HCT116 (cell line): ENCODE results near the gene AP3D1. TPM values are rescaled to one million over a fixed set of nuclear protein-coding genes. Genes with fewer than 3 reads are reported as not detected.

ENCODE experiments used
- ATAC-seq: fragments of 200-7000 bp; cut with Tn5 transposase; 2 replicates; pipeline ENCODE4 v1.9.1; 2020; ENCODE audit warnings: mild to moderate bottlenecking, moderate library complexity
- BruUV-seq: library from RNA; stranded (reverse); fragments of 400-500 nt; replicated peaks from 2 replicates; lab custom pipeline; 2021; lab: Mats Ljungman, UMichigan
- CTCF ChIA-PET: fragments of 300-600 bp; sonication (Branson Sonifier 250); formaldehyde crosslinking; loops from one replicate; lab custom pipeline; 2021; ENCODE audit warnings: antibody characterized with exemption; lab: Charles Lee
- POLR2A ChIA-PET: fragments of 300-600, 350-600 bp; sonication (Branson Sonifier 250); formaldehyde crosslinking; loops from one replicate; lab custom pipeline; 2021; ENCODE audit warnings: antibody characterized with exemption; lab: Charles Lee
- RAD21 ChIA-PET, 2 experiments: fragments of 300-600 bp; sonication (Branson Sonifier 250); formaldehyde crosslinking; loops; one replicate each; lab custom pipeline; 2023; ENCODE audit warnings: low total read pairs in 2 of 2; ENCODE audit not compliant: uncharacterized antibody in 2 of 2, unreplicated experiment in 2 of 2, low non-redundant PET in 1 of 2; lab: Charles Lee
- DNase-seq: peaks from one replicate; pipeline ENCODE4 v3.0.0-alpha.2; 2010; ENCODE audit warnings: low read depth, low spot score
- H2AFZ ChIP-seq: fragments of 200-600 bp; shearing (Covaris generic), sonication (generic); 2 replicates; pipeline ENCODE4 v1.6.1; 2017; ENCODE audit warnings: low read depth, mixed run types, mixed read lengths, antibody characterized with exemption, low read length; ENCODE audit not compliant: poor library complexity, severe bottlenecking
- H3K27ac ChIP-seq: 2 replicates; pipeline ENCODE4 v1.5.1; 2012; ENCODE audit warnings: low read depth, low read length
- H3K27me3 ChIP-seq: fragments of 200-600 bp; sonication (generic); 2 replicates; pipeline ENCODE4 v1.6.1; 2016; ENCODE audit warnings: mixed run types, low read length, mixed read lengths; ENCODE audit not compliant: insufficient read depth
- H3K36me3 ChIP-seq, 2 experiments: fragments of 200-500 bp in 1 of 2; fragments of 200-600 bp in 1 of 2; sonication (Bioruptor generic) in 1 of 2; sonication (generic) in 1 of 2; 2 replicates each; pipeline versions ENCODE4 v1.5.1 to v1.6.1; 2014 to 2016; ENCODE audit warnings: low read length in 2 of 2, inconsistent platforms in 1 of 2, mixed read lengths in 1 of 2, mixed run types in 1 of 2; ENCODE audit not compliant: insufficient read depth in 2 of 2, control insufficient read depth in 1 of 2
- H3K4me1 ChIP-seq, 2 experiments: fragments of 200-600 bp in 1 of 2; sonication (generic) in 1 of 2; 2 replicates each; pipeline versions ENCODE4 v1.5.1 to v1.6.1; 2012 to 2017; ENCODE audit warnings: low read length in 2 of 2, inconsistent platforms in 1 of 2, mild to moderate bottlenecking in 1 of 2, mixed read lengths in 1 of 2, mixed run types in 1 of 2, moderate library complexity in 1 of 2; ENCODE audit not compliant: insufficient read depth in 2 of 2, control insufficient read depth in 1 of 2
- H3K4me2 ChIP-seq: fragments of 200-600 bp; sonication (generic); 2 replicates; pipeline ENCODE4 v1.6.1; 2017; ENCODE audit warnings: mixed run types, low read length, mixed read lengths
- H3K4me3 ChIP-seq, 2 experiments: fragments of 200-600 bp in 1 of 2; sonication (generic) in 1 of 2; replicated peaks in 1 of 2; 2 replicates each; pipeline ENCODE4 v1.5.1; 2011 to 2016; ENCODE audit warnings: low read length in 2 of 2, control low read depth in 1 of 2, low read depth in 1 of 2, mild to moderate bottlenecking in 1 of 2, mixed read lengths in 1 of 2, mixed run types in 1 of 2
- H3K79me2 ChIP-seq: fragments of 200-600 bp; sonication (generic); 2 replicates; pipeline ENCODE4 v1.6.1; 2017; ENCODE audit warnings: mild to moderate bottlenecking, mixed run types, low read length, moderate library complexity, mixed read lengths; ENCODE audit not compliant: insufficient read depth
- H3K9ac ChIP-seq: fragments of 200-600 bp; sonication (generic); 2 replicates; pipeline ENCODE4 v1.6.1; 2016; ENCODE audit warnings: low read length, mixed read lengths
- H3K9me2 ChIP-seq: fragments of 200-600 bp; sonication (generic), shearing (Covaris generic); 2 replicates; pipeline ENCODE4 v1.6.1; 2017; ENCODE audit warnings: mixed run types, mild to moderate bottlenecking, moderate library complexity; ENCODE audit not compliant: insufficient read depth
- H3K9me3 ChIP-seq, 2 experiments: fragments of 200-500 bp in 1 of 2; fragments of 200-600 bp in 1 of 2; sonication (Bioruptor generic) in 1 of 2; sonication (generic) in 1 of 2; 2 replicates each; pipeline ENCODE4 v1.6.1; 2014 to 2017; ENCODE audit warnings: low read length in 2 of 2, mixed read lengths in 2 of 2, inconsistent platforms in 1 of 2, low read depth in 1 of 2, mild to moderate bottlenecking in 1 of 2, mixed run types in 1 of 2, moderate library complexity in 1 of 2; ENCODE audit not compliant: control insufficient read depth in 1 of 2, insufficient read depth in 1 of 2
- H4K20me1 ChIP-seq: fragments of 200-600 bp; sonication (generic), shearing (Covaris generic); 2 replicates; pipeline ENCODE4 v1.6.1; 2017; ENCODE audit warnings: mixed run types, mild to moderate bottlenecking, moderate library complexity; ENCODE audit not compliant: insufficient read depth
- ATF3 ChIP-seq: IDR thresholded peaks from 2 replicates; pipeline ENCODE4 v1.6.1; 2012
- CBX3 ChIP-seq: IDR thresholded peaks from 2 replicates; pipeline ENCODE4 v1.6.1; 2012; ENCODE audit warnings: low read depth
- CEBPB ChIP-seq: IDR thresholded peaks from 2 replicates; pipeline ENCODE4 v1.6.1; 2012; ENCODE audit warnings: low read depth
- ELF1 ChIP-seq: IDR thresholded peaks from 2 replicates; pipeline ENCODE4 v1.6.1; 2012; ENCODE audit warnings: low read depth, borderline replicate concordance
- POLR2AphosphoS5 ChIP-seq: IDR thresholded peaks from 2 replicates; pipeline ENCODE4 v1.6.1; 2011; ENCODE audit warnings: mild to moderate bottlenecking, low read depth, low read length, moderate library complexity
- RAD21 ChIP-seq: IDR thresholded peaks from 2 replicates; pipeline ENCODE4 v1.6.1; 2012; ENCODE audit warnings: low read depth, mild to moderate bottlenecking
- SP1 ChIP-seq: IDR thresholded peaks from 2 replicates; pipeline ENCODE4 v1.6.1; 2012; ENCODE audit warnings: low read depth
- TCF7L2 ChIP-seq: IDR thresholded peaks from 2 replicates; pipeline ENCODE4 v1.7.0; 2011; ENCODE audit warnings: borderline replicate concordance, inconsistent platforms; ENCODE audit not compliant: insufficient read depth, insufficient read length; ENCODE audit errors: extremely low read depth
- YY1 ChIP-seq: IDR thresholded peaks from 2 replicates; pipeline ENCODE4 v1.6.1; 2011; ENCODE audit warnings: low read length, low read depth, moderate library complexity, mild to moderate bottlenecking; ENCODE audit not compliant: insufficient replicate concordance; ENCODE audit errors: extremely low read depth
- ZNF274 ChIP-seq: fragments of 200-500 bp; sonication (Bioruptor generic); IDR thresholded peaks from 2 replicates; pipeline ENCODE4 v1.6.1; 2014; ENCODE audit warnings: mild to moderate bottlenecking, low read depth, low read length, inconsistent platforms
- intact Hi-C: fragments of 100-400 bp; cut with micrococcal nuclease; formaldehyde crosslinking; loops from 2 replicates; pipeline ENCODE4 v1.10.0; 2022
- total RNA-seq: library from RNA; stranded (reverse); gene quantifications from one replicate; pipeline ENCODE4 v1.2.1, GENCODE V29; 2021; ENCODE audit not compliant: unreplicated experiment
- TF ChIP-seq, protein P1 (sequence below): IDR thresholded peaks from 2 replicates; pipeline ENCODE4 v1.6.1; 2012; ENCODE audit warnings: low read depth
- TF ChIP-seq, protein P2 (sequence below), 3 experiments: fragments of 200-600 bp in 1 of 3; sonication (generic) in 1 of 3; IDR thresholded peaks in 2 of 3; conservative IDR thresholded peaks in 1 of 3; 2 replicates each; pipeline ENCODE4 v1.5.1; 2012 to 2017; ENCODE audit warnings: low read depth in 2 of 3, low read length in 2 of 3, antibody characterized with exemption in 1 of 3, borderline replicate concordance in 1 of 3, control low read depth in 1 of 3, mild to moderate bottlenecking in 1 of 3, mixed read lengths in 1 of 3, mixed run types in 1 of 3, moderate library complexity in 1 of 3; ENCODE audit not compliant: insufficient read depth in 1 of 3
- TF ChIP-seq, protein P3 (sequence below): IDR thresholded peaks from 2 replicates; pipeline ENCODE4 v1.6.1; 2012

AP3D1 gene
- total RNA-seq, 1 experiment from 2014 or later: 137 TPM

- POLR2A ChIA-PET: no interaction called here
- RAD21 ChIA-PET: no interaction called here
- ATAC-seq (no peak), DNase-seq (no peak)
- no peak overlapping the region for H3K27ac ChIP-seq
- CTCF ChIA-PET: no interaction called here
- H3K4me1 ChIP-seq: no peaks in the 10 kb centered on the region
- no peaks in the 10 kb centered on the region for H4K20me1 ChIP-seq
- H3K4me3 ChIP-seq: no peak overlapping the region
- TF ChIP-seq CEBPB: no peak
- TF ChIP-seq RAD21: no peak
- TF ChIP-seq TCF7L2: no peak
- TF ChIP-seq CBX3: no peak
- no peak for TF ChIP-seq POLR2AphosphoS5
- TF ChIP-seq ELF1: no peak
- TF ChIP-seq, protein P1, sequence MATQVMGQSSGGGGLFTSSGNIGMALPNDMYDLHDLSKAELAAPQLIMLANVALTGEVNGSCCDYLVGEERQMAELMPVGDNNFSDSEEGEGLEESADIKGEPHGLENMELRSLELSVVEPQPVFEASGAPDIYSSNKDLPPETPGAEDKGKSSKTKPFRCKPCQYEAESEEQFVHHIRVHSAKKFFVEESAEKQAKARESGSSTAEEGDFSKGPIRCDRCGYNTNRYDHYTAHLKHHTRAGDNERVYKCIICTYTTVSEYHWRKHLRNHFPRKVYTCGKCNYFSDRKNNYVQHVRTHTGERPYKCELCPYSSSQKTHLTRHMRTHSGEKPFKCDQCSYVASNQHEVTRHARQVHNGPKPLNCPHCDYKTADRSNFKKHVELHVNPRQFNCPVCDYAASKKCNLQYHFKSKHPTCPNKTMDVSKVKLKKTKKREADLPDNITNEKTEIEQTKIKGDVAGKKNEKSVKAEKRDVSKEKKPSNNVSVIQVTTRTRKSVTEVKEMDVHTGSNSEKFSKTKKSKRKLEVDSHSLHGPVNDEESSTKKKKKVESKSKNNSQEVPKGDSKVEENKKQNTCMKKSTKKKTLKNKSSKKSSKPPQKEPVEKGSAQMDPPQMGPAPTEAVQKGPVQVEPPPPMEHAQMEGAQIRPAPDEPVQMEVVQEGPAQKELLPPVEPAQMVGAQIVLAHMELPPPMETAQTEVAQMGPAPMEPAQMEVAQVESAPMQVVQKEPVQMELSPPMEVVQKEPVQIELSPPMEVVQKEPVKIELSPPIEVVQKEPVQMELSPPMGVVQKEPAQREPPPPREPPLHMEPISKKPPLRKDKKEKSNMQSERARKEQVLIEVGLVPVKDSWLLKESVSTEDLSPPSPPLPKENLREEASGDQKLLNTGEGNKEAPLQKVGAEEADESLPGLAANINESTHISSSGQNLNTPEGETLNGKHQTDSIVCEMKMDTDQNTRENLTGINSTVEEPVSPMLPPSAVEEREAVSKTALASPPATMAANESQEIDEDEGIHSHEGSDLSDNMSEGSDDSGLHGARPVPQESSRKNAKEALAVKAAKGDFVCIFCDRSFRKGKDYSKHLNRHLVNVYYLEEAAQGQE: no peak
- no peak for TF ChIP-seq ZNF274
- no peak for TF ChIP-seq SP1
- no peak for TF ChIP-seq YY1
- no peak for TF ChIP-seq ATF3
- TF ChIP-seq, protein P2, sequence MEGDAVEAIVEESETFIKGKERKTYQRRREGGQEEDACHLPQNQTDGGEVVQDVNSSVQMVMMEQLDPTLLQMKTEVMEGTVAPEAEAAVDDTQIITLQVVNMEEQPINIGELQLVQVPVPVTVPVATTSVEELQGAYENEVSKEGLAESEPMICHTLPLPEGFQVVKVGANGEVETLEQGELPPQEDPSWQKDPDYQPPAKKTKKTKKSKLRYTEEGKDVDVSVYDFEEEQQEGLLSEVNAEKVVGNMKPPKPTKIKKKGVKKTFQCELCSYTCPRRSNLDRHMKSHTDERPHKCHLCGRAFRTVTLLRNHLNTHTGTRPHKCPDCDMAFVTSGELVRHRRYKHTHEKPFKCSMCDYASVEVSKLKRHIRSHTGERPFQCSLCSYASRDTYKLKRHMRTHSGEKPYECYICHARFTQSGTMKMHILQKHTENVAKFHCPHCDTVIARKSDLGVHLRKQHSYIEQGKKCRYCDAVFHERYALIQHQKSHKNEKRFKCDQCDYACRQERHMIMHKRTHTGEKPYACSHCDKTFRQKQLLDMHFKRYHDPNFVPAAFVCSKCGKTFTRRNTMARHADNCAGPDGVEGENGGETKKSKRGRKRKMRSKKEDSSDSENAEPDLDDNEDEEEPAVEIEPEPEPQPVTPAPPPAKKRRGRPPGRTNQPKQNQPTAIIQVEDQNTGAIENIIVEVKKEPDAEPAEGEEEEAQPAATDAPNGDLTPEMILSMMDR (IDR thresholded peaks at IDR 0.05 in 2 of 3, conservative IDR thresholded peaks at IDR 0.05 in 1 of 3; ENCODE audit: borderline replicate concordance in 1 of 3, insufficient read depth in 1 of 3, low read depth in 2 of 3, low read length in 2 of 3): no peak
- TF ChIP-seq, protein P3, sequence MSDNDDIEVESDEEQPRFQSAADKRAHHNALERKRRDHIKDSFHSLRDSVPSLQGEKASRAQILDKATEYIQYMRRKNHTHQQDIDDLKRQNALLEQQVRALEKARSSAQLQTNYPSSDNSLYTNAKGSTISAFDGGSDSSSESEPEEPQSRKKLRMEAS: no peak
- H3K9ac ChIP-seq: no peak overlapping the region
- peaks cover 74% of the 10 kb centered on the region for H3K79me2 ChIP-seq
- intact Hi-C loops: no loop called here
- H2AFZ ChIP-seq: no peak overlapping the region
- no TSS peak for BruUV-seq
- no peaks in the 10 kb centered on the region for H3K27me3 ChIP-seq
- H3K36me3 ChIP-seq: peaks cover 19 to 34% of the 10 kb centered on the region in 2 experiments; a peak in 3 of 4 replicates
- H3K9me2 ChIP-seq: no peaks in the 10 kb centered on the region
- no peaks in the 10 kb centered on the region for H3K9me3 ChIP-seq
- no peak overlapping the region for H3K4me2 ChIP-seq
Observed at GRCh38 chr19:2194513-2195078, 43.2 kb upstream of the AP3D1 start.
